ENCODE data around the gene RHOB. TPM values are rescaled to one million over a fixed set of nuclear protein-coding genes. Genes with fewer than 3 reads are reported as not detected.

Gene RHOB
- total and polyA plus RNA-seq, 12 donors = 105 to 337 (median 159) TPM

GRCh38 chr2:20425884-20426283 lies 21.0 kb upstream of the RHOB start:
- 95 to 97% methylated on average over 2 of the region's 2 CpGs for WGBS, 2 donors
- Histone ChIP-seq H3K27ac (peak overlapping the region in 1 of 10 donors; percentile 16), H3K27me3 (no peaks in the 10 kb centered on the region), H3K9me3 (no peaks in the 10 kb centered on the region), H3K4me3 (no peak overlapping the region), H3K36me3 (no peaks in the 10 kb centered on the region), H3K4me1 (peaks cover 6 to 75% (median 38%) of the 10 kb centered on the region in 9 donors)
- TF ChIP-seq, protein P1, sequence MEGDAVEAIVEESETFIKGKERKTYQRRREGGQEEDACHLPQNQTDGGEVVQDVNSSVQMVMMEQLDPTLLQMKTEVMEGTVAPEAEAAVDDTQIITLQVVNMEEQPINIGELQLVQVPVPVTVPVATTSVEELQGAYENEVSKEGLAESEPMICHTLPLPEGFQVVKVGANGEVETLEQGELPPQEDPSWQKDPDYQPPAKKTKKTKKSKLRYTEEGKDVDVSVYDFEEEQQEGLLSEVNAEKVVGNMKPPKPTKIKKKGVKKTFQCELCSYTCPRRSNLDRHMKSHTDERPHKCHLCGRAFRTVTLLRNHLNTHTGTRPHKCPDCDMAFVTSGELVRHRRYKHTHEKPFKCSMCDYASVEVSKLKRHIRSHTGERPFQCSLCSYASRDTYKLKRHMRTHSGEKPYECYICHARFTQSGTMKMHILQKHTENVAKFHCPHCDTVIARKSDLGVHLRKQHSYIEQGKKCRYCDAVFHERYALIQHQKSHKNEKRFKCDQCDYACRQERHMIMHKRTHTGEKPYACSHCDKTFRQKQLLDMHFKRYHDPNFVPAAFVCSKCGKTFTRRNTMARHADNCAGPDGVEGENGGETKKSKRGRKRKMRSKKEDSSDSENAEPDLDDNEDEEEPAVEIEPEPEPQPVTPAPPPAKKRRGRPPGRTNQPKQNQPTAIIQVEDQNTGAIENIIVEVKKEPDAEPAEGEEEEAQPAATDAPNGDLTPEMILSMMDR (IDR thresholded peaks at IDR 0.05) = no peak
- DNase-seq (no peak), ATAC-seq (no peak)
- intact Hi-C loops (cut with DNase I) = no loop called here

DNA sequence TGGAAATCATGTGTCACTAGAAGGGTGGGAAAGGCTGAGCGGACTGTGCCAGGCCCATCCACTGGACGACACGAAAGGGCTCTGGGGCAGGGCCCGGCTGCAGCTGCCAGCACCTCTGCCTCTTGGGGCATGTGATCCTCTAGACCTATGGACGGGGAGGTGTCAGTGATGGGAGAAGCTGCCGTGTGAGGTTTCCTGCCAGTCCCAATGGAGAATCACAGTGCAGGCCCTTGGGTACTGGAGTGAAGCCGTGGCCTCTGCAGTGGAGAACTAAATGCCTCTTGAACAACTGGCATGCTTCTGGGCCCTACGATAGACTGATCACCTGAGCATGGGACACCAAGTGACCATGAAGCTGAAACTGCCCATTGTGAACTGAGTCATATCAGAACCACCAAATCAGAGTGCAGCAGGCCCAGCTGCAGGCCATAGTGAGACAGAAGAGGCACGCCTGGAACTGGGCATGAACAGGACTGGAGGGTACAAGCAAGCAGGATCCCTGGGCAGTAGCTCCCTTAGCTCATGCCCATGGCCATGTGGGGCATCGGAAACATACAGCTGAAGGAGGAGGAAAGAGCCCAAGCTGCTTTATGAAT lies 18.8 kb upstream of the RHOB start:
- H3K27me3 ChIP-seq = no peaks in the 10 kb centered on the region
- H3K27ac ChIP-seq = no peak overlapping the region
- H3K36me3 ChIP-seq = no peaks in the 10 kb centered on the region
- intact Hi-C loops (cut with DNase I) = no loop called here
- WGBS, 2 donors = 89 to 91% methylated on average over 10 of the region's 10 CpGs
- DNase-seq (no peak), ATAC-seq (no peak)
- no peaks in the 10 kb centered on the region for H3K9me3 ChIP-seq
- TF ChIP-seq, protein P1 (IDR thresholded peaks at IDR 0.05) = no peak
- H3K4me1 ChIP-seq = peaks cover 0 to 64% (median 21%) of the 10 kb centered on the region in 9 donors
- no peak overlapping the region for H3K4me3 ChIP-seq

DNA sequence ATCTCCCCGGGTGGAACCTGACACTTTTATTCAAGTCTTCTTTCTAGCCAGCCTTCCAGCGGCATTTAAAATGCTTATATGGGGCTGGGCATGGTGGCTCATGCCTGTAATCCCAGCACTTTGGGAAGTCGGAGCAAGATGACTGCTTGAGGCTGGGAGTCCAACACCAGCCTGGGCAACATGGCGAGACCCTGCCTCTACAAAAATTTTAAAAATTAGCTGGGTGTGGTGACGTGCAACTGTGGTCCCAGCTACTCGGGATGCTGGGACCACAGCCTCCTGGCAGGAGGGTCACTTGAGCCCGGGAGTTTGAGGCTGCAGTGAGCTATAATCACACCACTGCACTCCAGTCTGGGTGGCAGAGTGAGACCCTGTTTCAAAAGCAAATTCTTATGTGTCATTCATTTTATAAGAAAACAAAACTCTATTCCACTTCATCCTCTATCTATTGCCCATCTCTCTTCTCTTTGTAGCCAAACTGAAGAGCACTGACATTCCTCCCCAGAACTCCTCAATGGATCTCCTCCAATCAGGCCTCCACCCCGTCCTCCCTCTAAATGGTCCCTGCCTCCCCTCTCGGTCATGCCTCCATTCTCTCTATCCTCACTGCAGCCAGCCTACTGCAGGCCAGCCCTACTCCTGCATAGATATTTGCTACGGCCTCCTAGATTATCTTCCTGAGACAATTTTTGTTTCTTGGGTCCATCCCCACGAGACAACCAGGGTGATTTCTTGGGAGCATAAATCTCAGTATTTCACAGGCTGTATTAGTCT lies 18.0 kb upstream of the RHOB start:
- H3K36me3 ChIP-seq = no peaks in the 10 kb centered on the region
- intact Hi-C loops (cut with DNase I) = no loop called here
- no peaks in the 10 kb centered on the region for H3K27me3 ChIP-seq
- 90 to 91% methylated on average over 11 of the region's 11 CpGs for WGBS, 2 donors
- peak overlapping the region in 7 of 10 donors; percentile 21 to 71 (median 62) for H3K27ac ChIP-seq
- ATAC-seq (no peak), DNase-seq (no peak)
- TF ChIP-seq, protein P1 (IDR thresholded peaks at IDR 0.05) = no peak
- H3K9me3 ChIP-seq = no peaks in the 10 kb centered on the region
- H3K4me1 ChIP-seq = peaks cover 0 to 57% (median 20%) of the 10 kb centered on the region in 9 donors
- no peak overlapping the region for H3K4me3 ChIP-seq

DNA sequence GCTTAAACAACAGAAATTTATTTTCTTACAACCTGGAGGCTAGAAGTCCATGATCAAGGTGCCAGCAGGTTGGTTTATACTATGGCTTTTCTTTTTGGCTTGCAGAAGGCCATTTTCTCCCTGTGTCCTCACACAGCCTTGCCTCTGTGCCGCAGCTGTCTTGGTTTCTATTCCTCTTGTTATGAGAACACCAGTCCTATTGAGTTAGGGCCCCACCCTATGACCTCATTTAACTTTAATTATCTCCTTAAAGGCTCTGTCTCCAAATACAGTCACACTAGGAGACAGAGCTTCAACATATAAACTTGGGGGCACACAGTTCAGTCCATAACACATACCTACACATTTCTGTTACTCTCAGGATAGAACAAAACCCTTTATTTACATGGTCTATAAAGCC lies 17.3 kb upstream of the RHOB start:
- DNase-seq = no peak
- Histone ChIP-seq H3K27me3 (no peaks in the 10 kb centered on the region), H3K27ac (peak overlapping the region in 9 of 10 donors; percentile 39 to 71 (median 58)), H3K4me3 (no peak overlapping the region), H3K4me1 (peaks cover 0 to 51% (median 19%) of the 10 kb centered on the region in 9 donors), H3K36me3 (no peaks in the 10 kb centered on the region), H3K9me3 (no peaks in the 10 kb centered on the region)
- intact Hi-C loops (cut with DNase I) = no loop called here
- TF ChIP-seq, protein P1 (IDR thresholded peaks at IDR 0.05) = no peak
- WGBS, 2 donors = 35 to 46% methylated on average over 1 of the region's 1 CpG
- ATAC-seq = peak; percentile 36 to 87 (median 71)

Measured in heart right ventricle (tissue), 16 donors.